HG03520 (cell line): ENCODE measurements around the gene ATG5.
A peak's percentile ranks its signal among the peaks of the same experiment; 100 is the strongest.

Experiments
- ATAC-seq: cut with Tn5 transposase; IDR thresholded peaks from one replicate; pipeline ENCODE4 v1.9.1; 2021; ENCODE audit warnings: mild to moderate bottlenecking, moderate library complexity; ENCODE audit not compliant: unreplicated experiment

Gene ATG5

DNA sequence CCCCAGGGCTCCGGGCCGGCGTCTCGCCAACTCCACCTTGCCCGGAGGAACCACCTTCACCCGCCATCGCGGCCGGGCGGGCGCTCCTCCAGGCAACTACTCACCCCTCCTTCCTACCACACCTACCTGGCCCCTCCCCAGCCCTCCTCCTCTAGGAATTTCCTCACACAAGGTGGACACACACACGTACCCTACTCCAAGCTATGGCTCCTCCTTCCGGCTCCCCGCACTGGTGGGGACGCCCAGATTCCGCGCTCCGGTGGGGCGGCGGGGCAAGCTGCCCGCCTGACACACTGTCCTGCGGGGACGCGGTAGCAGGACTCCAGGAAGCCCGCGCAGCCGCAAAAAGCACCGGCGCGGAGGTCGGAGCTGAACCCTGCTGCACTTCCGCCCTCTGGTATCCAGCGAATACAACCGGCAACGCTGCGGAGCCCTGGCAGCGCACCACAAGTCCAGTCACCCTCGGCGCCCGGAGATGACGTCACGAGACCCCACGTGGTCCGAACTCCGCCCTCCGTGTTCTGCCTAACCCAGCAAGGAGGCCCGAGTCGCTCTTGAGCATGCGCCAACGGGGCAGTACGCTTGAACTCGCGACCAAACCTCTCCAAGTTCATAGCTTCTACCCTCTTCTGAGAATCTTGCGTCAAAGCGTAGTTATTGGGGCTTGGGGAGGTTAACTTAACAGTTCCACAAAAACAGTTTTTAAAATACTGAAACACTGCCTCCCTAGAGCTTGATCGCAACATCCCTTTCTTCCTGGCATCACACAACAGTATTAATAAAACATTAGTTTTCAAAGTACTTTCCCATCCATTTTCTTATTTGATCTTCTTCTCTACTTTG, at the start of gene ATG5:
Gene ATG5, minus strand, starts transcription at position 425 of the 843 bp plus-strand sequence. CDS start 9,552 bp downstream, outside the sequence.
- peak; percentile 91 for ATAC-seq

- ATAC-seq, result no peak
These were observed 48.1 kb upstream of the ATG5 start for GRCh38 chr6:106373502-106374239.

DNA sequence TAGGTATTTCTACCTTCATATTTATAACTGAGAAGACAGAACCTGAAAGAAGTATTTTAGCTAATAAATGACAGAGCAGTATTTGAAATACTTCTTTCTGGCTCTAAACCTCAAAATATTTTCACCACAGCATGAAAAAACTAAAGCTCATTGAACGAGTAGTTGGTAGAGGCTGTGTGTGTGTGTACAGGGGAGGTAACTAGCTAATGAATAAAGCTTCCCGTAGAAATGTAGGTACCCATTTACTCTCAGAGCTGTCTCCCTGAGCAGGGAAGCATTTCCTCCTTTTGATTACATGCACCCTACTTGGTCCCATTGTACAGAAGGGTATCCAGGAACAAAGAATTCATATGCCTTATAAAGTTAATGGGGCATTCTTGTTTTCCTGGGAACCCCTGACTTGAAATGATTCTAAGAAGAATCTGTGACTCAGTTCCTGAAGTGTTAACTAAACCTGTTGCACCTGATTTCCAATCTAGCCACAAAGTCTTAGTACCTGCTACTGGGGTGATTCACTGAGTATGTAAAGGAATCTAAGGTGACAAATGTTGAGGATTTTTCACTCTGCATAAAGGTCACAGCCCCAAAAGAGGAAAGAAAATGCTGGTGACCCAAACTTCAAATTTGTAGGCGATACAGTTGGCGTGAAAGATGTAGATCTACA, 47.4 kb upstream of the ATG5 start:
- no peak for ATAC-seq

DNA sequence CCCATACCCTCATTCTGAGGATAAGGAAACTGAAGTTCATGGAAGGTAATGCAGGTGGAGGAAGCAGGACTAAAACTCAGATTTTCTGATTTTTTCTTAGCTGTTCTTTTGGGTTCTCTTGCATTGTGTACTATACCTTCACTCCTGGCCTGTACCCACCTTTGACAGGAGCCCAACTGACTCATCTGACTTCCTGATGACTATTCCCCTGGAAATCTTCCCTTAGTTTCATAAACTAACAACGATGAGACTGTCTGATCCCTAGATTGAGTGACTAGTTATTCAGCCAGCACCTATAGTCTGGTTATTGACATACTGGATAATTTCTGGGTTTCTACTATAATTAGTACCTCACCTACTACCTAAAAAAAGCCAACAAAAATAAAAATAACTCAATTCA, 45.1 kb upstream of the ATG5 start:
- no peak for ATAC-seq

- no peak for ATAC-seq
These were observed 44.2 kb upstream of the ATG5 start for GRCh38 chr6:106369739-106370138.

- ATAC-seq, result no peak
These were observed 38.0 kb upstream of the ATG5 start for GRCh38 chr6:106363401-106364138.

GRCh38 chr6:106360989-106361430, 35.5 kb upstream of the ATG5 start:
- no peak for ATAC-seq

DNA sequence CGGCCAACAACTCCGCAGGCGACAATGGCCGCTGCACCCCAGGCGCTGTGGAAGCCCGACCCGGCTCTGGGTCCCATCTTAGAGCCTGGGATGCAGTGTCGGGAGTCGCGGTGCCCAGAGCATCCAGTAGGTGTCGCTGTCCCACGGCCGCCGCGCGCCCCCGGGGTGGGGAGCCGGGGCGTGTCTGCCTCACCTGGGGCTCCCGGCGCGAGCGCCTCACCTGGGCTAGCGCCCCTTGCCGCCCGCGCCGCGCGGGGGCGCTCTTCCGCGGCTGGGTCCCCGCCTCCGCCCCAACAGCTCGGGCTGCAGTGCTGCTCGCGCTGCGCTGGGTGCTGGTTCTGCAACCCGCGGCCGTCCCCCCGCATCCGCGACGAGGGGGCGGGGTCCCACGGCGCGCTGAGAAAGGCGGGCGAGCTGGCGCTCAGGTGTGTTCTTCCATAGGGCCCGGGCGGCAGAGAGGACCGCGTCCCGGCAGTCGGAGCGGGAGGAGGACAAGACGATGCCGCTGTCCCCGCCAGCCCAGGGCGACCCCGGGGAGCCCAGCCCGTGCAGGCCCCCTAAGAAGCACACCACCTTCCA, 34.9 kb upstream of the ATG5 start, which contains the start of gene CRYBG1:
Gene CRYBG1, plus strand, starts transcription at position 308 of the 579 bp plus-strand sequence. Its CDS starts 192 bp downstream, at position 500.
- ATAC-seq, result no peak

DNA sequence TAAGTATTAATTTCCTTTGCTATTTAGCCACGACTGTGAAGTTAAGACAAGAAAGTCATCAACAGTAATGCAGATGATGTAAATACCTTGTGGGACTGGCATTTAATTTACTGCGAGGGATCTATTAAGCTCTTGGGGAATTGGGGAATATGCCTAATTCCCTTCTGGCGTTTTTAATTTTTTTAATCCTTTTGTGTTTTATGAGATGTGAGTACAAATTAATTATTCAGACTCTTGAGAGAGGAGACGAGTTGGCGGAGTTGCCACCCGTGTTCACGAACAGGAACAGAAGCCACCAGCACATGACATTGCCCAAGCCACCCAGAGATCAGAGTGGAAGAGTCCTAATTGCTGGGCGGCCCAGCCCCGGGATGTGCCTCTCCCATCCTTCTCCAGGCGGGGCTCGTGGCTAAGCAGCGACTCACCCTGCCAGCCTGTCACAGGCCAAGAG, 34.4 kb upstream of the ATG5 start:
- ATAC-seq, result no peak

GRCh38 chr6:106356378-106356777, 30.8 kb upstream of the ATG5 start:
- ATAC-seq, result no peak

DNA sequence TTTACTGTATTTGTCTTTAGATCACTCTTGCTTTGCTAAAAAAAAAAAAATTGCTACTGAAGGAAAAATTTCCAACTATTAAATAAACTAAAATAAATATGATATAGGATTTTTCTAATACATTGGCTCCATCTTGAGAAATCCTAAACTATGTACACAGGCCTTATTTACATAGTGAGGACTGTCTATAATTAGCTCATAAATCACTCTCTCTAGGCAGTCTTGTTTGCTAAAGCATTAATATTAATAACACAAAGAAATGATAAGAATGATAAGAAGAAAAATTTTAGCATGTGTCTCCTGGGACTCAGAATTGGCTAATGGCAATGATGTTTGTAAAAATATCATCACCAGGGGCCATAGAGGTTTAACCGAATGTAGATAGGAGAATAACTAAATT, 21.7 kb upstream of the ATG5 start:
- ATAC-seq, result no peak

DNA sequence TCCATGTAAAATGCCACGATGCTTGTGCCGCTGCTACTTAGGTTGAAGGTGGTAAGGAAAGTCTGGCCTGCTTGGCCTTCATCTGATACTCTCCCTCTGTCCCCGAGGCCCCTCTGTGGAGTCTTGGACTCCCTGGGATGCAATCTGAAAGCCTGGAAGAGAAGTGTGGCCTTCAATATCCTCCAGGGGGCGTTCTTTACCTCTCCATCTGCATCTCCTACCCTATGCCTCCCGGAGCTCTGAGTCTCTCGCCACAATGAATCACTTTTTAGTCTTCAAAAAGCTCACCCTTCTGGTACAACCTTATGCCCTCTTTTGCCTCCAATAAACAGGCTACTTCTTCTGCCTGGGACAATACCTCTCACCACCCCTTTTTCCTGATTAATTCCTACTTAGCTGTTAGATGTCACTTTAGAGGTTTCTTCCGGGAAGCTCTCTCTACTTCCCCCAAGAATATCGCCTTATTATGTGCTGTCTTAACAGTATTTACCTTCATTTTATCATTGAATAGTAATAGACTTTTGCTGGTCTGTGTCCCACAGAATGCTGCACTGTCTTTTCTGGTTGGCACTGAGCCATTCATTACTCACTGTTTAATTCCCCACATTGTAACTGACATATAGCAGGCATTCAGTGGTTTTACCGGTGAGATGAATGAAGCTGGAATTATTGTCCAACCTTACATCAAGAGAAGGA, 13.9 kb upstream of the ATG5 start:
- ATAC-seq, result no peak

DNA sequence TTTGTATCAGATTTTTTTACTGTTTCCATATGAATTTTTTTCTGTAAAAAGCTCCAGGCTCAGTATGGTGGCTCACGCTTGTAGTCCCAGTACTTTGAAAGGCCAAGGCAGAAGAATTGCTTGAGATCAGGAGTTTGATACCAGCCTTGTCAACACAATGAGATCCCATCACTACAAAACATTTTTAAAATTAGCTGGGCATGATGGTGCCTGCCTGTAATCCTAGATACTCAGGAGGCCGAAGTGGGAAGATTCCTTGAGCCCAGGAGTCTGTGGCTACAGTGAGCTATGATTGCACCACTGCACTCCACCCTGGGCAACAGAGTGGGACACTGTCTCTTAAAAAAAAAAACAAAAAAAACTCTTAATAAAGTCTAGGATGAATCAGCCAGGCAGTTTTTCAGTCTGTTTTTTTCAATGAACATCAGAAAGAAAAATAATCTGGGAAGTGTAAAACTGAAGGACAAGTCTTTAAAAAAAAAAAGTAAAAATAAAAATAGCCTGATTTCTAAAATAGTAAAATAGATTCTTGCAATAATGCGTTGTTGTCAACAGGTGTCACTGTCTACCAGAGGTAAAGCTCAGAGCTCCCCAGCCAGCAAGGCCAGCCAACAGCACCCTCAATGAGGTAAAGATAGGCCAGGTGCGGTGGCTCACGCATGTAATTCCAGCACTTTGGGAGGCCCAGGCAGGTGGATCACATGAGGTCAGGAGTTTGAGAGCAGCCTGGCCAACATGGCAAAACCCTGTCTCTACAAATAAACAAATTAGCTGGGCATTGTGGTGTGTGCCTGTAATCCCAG, 9.3 kb upstream of the ATG5 start:
- no peak for ATAC-seq

GRCh38 chr6:106324726-106325335, 729 bp downstream of the ATG5 start:
- ATAC-seq, result no peak

- no peak for ATAC-seq
These were observed 3.6 kb downstream of the ATG5 start for GRCh38 chr6:106321940-106322339.

DNA sequence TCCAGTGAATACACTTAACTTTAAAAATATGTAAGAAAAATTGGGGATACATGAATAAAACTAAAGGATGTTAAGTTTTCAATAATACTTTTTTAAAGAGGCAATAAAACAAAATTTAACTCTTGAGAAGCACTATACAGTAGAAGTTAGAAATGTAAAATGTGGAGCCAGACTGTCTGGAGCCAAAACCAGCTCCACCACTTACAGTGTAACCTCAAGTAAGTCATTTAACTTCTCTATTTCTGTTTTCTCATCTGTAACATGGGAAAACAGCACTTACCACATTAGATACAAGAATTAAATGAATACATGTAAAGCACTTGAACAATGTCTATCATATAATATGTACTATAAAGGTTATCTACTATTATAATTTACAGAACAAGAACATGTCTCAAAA, 6.7 kb downstream of the ATG5 start:
- ATAC-seq, result no peak

DNA sequence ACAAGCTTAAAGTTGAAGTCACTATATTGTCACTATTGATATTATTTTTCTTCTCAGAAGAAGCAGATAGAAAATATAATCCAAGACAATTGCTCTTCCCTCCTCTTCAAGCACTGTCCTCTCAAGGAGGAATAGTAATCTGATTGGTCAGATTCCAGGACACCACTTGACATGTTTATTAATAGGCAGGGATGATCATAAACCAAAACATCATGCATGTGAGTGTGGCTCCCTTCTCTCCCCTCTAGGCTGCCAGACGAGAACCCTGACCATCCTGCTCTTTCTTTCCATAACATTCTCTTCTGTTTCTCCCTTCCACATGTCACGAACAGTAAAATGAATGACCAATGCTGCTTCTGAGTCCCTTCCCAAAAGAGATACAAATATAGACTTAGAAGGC, 7.5 kb downstream of the ATG5 start:
- no peak for ATAC-seq

GRCh38 chr6:106316375-106316766, 9.2 kb downstream of the ATG5 start:
- no peak for ATAC-seq
